ENCODE measurements around the gene VSIR.

VSIR gene

GRCh38 chr10:71746344-71747037, 26.8 kb downstream of the VSIR start:
- DNase-seq = no peak

- no peak for DNase-seq
These were observed 27.6 kb downstream of the VSIR start for GRCh38 chr10:71745664-71746250.

GRCh38 chr10:71744897-71745663, 28.2 kb downstream of the VSIR start:
- DNase-seq = no peak

GRCh38 chr10:71743866-71744265, 29.5 kb downstream of the VSIR start:
- DNase-seq = no peak

GRCh38 chr10:71743089-71743838, 30.1 kb downstream of the VSIR start:
- no peak for DNase-seq

- DNase-seq = no peak
These were observed 30.8 kb downstream of the VSIR start for GRCh38 chr10:71742301-71743088.

GRCh38 chr10:71741671-71742070, 31.6 kb downstream of the VSIR start:
- no peak for DNase-seq

GRCh38 chr10:71741029-71741428, 32.3 kb downstream of the VSIR start:
- DNase-seq = no peak

- no peak for DNase-seq
These were observed 33.2 kb downstream of the VSIR start for GRCh38 chr10:71740069-71740653.

GRCh38 chr10:71739358-71739900, 33.9 kb downstream of the VSIR start:
- DNase-seq = no peak

GRCh38 chr10:71737834-71738197, 35.5 kb downstream of the VSIR start:
- DNase-seq = no peak

GRCh38 chr10:71737001-71737833, 36.1 kb downstream of the VSIR start:
- no peak for DNase-seq

- no peak for DNase-seq
These were observed 36.8 kb downstream of the VSIR start for GRCh38 chr10:71736570-71736952.

GRCh38 chr10:71735709-71736569, 37.4 kb downstream of the VSIR start:
- DNase-seq = peak; percentile 37

GRCh38 chr10:71734797-71735196, 38.5 kb downstream of the VSIR start:
- DNase-seq = no peak

GRCh38 chr10:71731791-71732190, 41.5 kb downstream of the VSIR start:
- DNase-seq = no peak

- DNase-seq = no peak
These were observed 44.1 kb downstream of the VSIR start for GRCh38 chr10:71729161-71729636.

- peak; percentile 62 for DNase-seq
These were observed 45.3 kb downstream of the VSIR start for GRCh38 chr10:71727738-71728737.

Measured in activated CD4-positive, alpha-beta T cell treated with anti-CD3 and anti-CD28 coated beads, Interleukin-2, amount 50 U/mL, for 1 hour (primary cell).